Measurements from ENCODE around the gene BSDC1.
"Not testable (repeated sequence)": the region's sequence is repeated elsewhere in the genome, so short reads cannot be mapped to it uniquely, and the experiment has no call there.

Gene BSDC1

GRCh38 chr1:32396524-32396923 is 2.3 kb upstream of the BSDC1 start:
- not testable (repeated sequence) for FAIRE-seq; DNase-seq (ENCODE audit: extremely low spot score, insufficient read length, low read depth)

DNA sequence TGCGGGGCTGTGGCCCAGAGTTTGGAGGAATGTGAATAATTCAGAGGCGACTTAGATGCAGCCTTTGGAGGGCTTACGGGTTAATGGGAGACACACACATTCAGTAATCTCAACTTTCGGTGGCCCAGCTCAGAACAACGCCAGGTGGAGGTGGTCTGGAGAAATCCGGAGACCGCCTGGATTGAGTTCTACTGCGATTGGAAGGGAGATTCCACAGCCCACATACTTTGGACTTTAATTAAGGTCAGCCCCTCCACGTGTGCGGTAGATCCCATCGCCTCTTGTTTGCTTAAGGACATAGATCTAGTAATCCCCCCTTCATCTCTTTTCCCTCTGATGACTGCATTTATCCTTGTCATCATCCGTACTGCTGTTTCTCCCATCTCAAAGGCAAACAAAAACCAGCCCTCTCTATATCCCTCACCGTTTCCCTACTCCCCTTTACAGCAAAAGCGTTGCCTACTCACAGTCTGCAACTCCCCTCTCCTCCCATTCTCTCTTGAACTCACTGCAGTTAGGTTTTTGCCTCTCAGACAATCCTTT is 720 bp upstream of the BSDC1 start:
- no peak for FAIRE-seq
- no peak for DNase-seq (ENCODE audit: extremely low spot score, insufficient read length, low read depth)

- FAIRE-seq (no peak), DNase-seq (ENCODE audit: extremely low spot score, insufficient read length, low read depth) (no peak)
Observed at GRCh38 chr1:32393832-32394140, 455 bp downstream of the BSDC1 start.

GRCh38 chr1:32393136-32393535 is 1.1 kb downstream of the BSDC1 start:
- FAIRE-seq = no peak
- DNase-seq (ENCODE audit: extremely low spot score, insufficient read length, low read depth) = no peak

GRCh38 chr1:32392325-32392724 is 1.9 kb downstream of the BSDC1 start:
- FAIRE-seq (no peak), DNase-seq (ENCODE audit: extremely low spot score, insufficient read length, low read depth) (no peak)

DNA sequence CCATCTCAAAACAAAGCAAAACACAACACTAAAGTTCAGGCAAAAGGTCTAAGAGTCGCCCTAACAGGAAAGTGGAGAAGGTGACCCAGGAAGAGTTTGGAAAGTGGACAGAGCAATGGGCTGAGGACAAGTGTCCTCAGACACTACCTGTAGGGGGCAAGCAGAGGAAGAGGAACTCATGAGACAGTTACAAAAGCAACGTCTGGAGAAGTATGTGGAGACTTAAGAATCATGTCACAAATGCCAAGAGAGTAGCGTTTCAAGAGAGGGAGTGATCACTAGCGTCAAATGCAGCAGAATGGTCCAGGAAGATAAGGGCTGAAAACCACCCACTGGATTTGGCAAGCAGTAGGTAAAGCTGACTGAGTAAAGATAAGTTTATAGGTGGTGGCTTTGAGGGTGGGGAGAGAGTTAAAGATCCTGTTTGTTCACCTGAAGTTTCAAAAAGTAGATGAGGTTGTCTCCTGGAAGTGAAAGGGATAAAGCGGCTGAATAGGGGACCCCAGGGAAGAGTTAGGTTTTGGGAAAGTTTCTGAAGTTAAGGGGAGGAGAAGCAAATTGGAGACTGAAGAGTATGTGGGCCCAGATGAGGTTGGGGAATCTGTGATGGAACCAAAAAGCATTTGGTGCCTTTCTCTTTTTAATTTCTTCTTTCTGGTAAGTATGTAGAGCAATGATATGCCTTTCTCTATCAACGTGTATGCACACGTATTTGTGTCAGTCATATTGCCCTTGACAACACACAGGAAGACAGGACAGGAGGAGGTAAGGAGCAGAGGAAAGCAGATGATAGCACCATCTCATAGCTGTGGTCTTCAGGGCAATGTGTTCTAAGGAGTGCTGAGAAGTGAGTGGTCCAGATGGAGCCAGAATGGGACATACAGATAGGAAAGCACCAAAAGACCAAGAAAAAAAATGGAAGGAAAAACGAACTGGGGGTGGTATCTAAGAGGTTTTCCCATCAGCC is 3.1 kb downstream of the BSDC1 start:
- DNase-seq (ENCODE audit: extremely low spot score, insufficient read length, low read depth) (no peak), FAIRE-seq (no peak)

GRCh38 chr1:32388641-32389040 is 5.6 kb downstream of the BSDC1 start:
- no peak for DNase-seq (ENCODE audit: extremely low spot score, insufficient read length, low read depth)
- FAIRE-seq = no peak

DNA sequence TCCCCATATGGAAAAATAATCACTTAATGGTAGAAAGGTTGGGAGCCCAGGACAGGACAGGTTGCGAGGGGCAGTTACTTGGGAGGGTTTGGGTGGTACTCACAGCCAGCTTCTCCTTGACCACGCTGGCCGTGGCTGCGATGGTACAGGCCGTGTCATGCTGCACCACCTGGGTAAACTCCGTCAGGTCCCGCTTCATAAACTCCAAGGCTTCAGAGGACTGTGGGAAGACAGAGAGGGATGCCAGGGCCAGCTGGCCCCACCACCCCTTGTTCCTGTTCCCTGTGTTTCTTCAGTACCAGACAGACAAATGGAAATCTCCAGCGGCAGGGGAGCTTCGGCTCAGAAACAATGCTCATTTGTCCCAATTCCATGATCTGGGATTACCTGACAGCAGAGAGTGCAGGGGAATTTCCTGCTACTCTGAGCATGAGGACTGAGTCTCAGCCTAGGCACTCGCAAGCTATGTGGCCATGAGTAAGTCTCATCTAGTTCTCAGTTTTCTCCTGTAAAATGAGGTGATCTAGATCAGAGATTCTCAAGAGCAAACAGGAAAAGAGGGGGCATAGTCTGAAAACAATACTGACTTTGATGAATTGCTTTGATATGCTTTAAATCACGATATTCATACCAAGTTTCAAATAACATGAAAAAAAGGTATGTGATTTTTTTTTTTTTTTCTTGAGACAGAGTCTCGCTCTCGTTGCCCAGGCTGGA is 7.4 kb downstream of the BSDC1 start:
- FAIRE-seq = no peak
- no peak for DNase-seq (ENCODE audit: extremely low spot score, insufficient read length, low read depth)

- no peak for FAIRE-seq
- no peak for DNase-seq (ENCODE audit: extremely low spot score, insufficient read length, low read depth)
Observed at GRCh38 chr1:32380057-32380456, 14.2 kb downstream of the BSDC1 start.

- no peak for FAIRE-seq
- no peak for DNase-seq (ENCODE audit: extremely low spot score, insufficient read length, low read depth)
Observed at GRCh38 chr1:32377541-32378220, 16.6 kb downstream of the BSDC1 start.

GRCh38 chr1:32376199-32376598 is 18.0 kb downstream of the BSDC1 start:
- no peak for FAIRE-seq
- DNase-seq (ENCODE audit: extremely low spot score, insufficient read length, low read depth) = no peak

DNA sequence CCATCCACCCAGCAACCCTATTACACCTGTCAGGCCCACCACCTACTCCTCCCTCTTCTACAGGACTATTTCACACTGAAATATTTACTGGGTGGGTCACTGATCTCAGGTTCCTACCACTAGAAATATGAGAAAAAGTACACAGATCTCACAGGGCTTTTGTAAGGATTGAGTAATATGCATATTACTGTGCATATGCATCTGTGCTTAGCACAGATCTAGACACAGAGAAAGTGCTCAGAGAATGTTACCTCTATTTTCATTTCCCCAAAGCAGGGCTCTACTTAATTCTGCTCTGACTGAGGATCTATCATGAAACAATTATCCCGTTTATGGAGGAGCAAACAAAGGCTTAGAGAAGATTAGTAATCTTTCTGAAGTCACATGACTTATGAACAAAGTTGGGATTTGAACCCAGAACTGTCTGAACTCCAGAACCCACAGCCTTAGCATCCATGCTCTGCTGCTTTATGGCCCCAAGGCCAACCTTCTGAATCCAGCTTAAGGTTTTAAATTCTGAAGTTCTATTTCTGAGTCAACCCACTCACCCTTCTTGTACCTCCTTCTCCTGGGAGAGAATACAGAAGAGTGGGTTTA is 20.1 kb downstream of the BSDC1 start:
- DNase-seq (ENCODE audit: extremely low spot score, insufficient read length, low read depth) (no peak), FAIRE-seq (no peak)

- FAIRE-seq (peak; percentile 56), DNase-seq (ENCODE audit: extremely low spot score, insufficient read length, low read depth) (no peak)
Observed at GRCh38 chr1:32372149-32372756, 22.0 kb downstream of the BSDC1 start.

DNA sequence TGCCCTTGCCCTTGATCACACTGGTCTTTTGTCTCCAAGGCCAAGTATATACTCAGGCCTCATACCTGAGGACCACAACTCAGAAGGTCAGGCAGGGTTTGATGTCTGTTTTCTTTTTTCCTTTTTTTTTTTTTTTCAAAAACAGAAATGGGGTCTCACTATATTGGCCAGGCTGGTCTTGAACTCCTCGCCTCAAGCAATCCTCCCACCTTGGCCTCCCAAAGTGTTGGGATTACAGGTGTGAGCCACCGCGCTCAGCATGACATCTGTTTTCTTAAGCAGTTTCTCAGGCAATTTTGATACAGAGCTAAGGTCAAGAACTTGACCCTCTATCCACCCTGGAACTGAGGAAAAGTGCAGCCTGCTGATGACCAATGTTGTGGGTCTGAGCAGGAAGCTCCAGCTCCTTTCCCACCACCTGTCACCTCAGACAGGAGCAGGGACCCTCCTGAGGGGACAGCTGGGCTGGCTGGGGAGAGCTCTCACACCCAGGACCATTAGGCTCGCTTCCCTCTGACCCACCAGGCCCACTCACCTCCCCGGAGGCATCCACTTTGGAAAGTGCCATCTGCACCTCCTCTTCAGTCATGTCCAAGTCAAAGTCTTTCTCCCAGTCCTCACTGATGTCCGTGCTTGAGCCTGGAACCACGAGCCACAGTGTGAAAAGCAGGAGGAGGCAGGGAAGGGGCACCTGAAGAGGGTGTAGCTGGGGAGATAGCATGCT is 26.2 kb downstream of the BSDC1 start:
- FAIRE-seq (no peak), DNase-seq (ENCODE audit: extremely low spot score, insufficient read length, low read depth) (no peak)

GRCh38 chr1:32365445-32365844 is 28.8 kb downstream of the BSDC1 start:
- DNase-seq (ENCODE audit: extremely low spot score, insufficient read length, low read depth) (no peak), FAIRE-seq (no peak)

GRCh38 chr1:32364836-32365235 is 29.4 kb downstream of the BSDC1 start:
- DNase-seq (ENCODE audit: extremely low spot score, insufficient read length, low read depth) = no peak
- no peak for FAIRE-seq

DNA sequence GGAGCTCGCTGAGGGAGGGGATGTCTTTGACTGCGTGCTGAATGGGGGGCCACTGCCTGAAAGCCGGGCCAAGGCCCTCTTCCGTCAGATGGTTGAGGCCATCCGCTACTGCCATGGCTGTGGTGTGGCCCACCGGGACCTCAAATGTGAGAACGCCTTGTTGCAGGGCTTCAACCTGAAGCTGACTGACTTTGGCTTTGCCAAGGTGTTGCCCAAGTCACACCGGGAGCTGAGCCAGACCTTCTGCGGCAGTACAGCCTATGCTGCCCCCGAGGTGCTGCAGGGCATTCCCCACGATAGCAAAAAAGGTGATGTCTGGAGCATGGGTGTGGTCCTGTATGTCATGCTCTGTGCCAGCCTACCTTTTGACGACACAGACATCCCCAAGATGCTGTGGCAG is 30.5 kb downstream of the BSDC1 start:
- no peak for DNase-seq (ENCODE audit: extremely low spot score, insufficient read length, low read depth)
- FAIRE-seq = no peak

DNA sequence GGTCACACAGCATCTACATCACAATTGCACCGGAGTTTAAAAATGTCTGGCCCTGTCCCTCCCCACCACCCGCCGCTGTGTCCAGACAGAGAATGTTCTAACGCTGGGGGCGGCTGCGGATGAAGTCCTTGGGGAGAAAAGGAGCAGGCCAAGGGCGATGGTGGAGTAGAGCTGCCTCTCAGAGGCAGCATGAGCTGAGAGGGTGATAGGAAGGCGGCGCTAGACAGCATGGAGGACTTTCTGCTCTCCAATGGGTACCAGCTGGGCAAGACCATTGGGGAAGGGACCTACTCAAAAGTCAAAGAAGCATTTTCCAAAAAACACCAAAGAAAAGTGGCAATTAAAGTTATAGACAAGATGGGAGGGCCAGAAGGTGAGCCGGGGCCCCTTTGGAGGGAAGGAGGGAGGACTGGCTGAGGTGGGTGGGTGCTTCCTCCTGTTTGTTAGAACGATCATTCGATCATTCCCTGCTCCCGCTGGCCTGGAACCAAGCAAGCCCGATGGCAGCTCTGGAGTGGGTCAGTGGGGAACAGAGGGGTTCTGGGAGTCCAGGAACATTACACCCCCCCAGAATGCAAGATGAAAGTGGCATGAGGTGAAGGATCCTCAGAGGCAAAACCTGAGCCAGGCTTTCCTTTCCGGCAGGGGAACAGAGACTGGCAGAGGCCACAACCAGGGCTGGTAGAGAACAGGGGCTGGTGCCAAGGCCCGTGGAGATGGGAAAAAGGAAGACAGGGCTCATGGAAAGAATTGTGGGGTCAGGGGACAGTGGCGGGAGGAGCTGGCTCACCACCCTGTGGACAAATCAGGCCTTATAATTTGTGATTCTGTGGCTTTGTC is 31.5 kb downstream of the BSDC1 start, which contains the start of the genes FAM229A and TSSK3:
Gene FAM229A, minus strand, starts transcription at position 12 of the 840 bp plus-strand sequence. CDS start 394 bp downstream, outside the sequence.
Gene TSSK3, plus strand, starts transcription at position 66 of the 840 bp plus-strand sequence. Its CDS starts 163 bp downstream, at position 229.
- FAIRE-seq = no peak
- no peak for DNase-seq (ENCODE audit: extremely low spot score, insufficient read length, low read depth)

Measured in GM18507 (cell line).